Midbrain (tissue), 1 donor: ENCODE results near the gene FECH.
"Not testable (repeated sequence)": the region's sequence is repeated elsewhere in the genome, so short reads cannot be mapped to it uniquely, and the experiment has no call there.

Source experiments
- DNase-seq: peaks from one replicate; lab custom pipeline; 2025; lab: John Stamatoyannopoulos, UW

The FECH gene

DNA sequence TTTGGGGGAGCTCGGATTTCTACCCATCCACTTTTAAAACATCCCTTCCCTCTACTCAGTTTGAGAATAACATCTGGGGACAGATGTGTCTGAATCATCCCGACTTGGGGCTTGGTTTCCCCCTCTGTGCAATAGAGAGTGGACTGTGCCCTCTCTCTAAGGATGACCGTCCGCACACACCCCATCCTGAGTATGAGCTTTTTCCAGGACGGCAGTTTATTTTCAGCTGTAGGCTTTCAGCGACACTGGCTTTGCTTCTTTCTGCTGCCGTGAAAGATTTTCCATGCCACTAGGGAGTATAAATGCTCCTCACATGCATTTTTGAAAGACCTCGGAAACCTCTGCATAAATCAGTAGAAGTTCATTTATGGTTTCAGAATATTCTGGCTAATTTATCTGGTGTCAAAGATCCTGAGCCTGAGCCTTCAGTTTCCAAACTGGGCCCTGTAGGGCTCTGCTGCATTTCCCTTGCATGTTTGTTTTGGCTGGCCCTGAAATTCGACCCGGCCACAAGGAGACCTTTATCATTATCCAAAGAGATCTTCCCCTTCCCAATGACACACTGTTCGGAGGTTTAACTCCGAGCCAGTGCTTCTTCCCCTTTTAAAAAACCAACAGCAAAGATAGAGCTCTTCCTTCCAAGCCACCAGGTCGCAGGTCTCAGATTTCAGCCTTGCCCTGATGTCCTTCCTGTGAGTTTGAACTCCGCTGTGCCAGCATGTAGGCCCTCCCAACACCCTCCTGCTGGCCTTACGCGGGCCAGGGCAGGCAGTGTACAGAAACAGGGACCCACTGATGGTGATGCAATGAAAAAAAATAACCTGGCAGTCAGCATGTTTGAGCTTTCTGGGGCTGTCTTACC, 53.3 kb downstream of the FECH start:
- DNase-seq: no peak

DNA sequence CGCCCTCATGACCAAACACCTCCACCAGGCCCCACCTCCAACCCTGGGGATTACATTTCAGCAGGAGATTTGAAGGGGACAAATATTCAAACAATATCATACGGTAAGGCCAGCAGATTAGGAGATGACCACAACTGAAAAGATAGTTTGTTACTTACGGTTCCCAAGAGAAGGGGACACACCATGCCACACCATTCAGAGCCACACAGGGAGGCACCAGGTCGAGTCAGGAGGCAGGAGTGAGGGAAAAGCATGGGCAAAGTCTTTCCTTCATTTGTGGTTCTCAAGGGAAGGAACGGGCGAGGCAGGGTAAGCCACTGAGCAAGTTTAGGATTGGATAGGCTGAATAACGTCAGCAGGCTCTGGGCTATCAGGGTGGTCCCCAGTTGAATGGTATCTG, 57.4 kb downstream of the FECH start:
- DNase-seq: no peak

DNA sequence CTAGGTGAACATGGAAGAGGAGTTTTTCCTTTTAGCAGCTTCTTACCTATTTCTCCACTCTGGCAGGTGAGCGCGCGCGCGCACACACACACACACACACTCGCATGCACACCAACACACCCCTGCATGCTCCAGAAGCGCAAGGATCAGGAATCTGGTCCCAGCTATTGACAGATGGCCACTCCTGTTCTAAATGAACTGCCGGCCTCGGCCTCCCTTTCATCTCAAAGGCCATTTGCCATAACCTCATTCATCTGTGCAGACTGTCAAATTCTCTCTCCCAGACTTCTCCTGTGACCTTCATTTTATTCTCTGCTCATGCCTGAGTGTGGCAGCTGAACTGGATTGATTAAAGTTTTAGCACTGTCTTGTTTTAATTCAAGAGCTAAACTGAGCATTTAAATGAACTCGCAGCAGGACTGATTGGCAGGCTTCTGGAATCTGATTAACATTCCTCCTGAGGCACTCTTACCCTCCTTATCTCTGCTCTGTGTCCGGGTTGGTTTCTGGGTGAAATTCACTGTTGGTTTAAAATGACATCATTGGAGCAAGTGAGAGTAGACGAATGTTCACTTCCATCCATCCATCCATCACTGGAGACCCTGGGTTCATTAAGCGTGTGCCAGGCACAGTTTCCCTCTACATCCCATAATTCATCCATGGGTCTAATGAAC, 58.8 kb downstream of the FECH start:
- no peak for DNase-seq

DNA sequence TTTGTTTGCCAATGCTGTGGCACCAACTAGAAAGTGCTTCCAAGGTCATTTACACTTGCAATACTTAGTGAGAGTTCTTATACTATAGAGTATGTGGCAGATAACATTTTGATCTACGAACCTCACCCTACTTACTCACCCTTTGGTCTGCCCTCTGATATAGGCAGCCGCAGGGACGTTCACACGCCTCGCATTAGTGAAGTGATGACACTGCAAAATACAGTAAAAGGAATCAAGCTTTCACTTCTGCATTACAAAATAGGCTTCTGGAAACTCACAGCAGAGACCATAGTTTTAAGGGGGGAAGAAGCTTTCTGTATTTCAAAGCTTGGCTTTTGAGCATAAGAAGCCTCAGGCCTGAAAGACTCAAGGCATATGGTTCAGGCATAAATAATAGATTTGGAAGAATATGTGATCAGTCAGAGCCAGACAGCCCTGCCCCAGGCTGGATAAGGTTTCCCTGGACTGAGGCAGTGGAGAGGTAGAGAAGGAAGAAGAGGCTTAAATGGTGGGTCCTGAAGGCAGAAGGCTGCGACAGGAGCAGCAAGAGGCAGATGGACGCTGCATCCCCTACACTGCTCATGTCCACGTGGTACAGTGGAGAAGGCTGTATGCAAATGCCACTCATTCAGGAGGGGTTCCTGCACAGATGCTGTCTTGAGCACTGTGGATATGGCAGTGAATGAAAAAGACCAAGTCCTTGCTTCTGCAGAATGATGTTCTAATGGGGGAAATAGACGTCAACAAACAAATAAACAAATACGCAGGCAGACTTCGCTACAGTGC, 63.1 kb downstream of the FECH start:
- peak; percentile 17 for DNase-seq

DNA sequence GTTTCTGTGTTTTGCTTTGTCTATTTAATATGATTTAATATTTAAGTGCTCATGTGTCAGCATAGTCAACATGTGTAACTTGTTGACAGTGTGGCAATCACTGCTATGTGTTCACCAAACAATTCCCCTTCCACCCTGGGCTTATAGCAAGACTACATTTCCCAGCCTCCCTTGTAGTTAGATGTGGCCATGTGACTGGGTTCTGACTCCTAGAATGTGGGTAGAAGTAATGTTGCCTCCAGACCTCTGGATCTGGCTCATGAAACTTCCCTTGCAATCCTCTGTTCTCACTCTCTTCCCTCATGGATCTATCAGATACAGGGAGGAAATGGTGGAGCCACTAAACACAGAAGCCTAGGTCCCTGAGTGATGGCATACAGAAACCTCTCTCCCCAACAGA, 64.2 kb downstream of the FECH start:
- DNase-seq: not testable (repeated sequence)

DNA sequence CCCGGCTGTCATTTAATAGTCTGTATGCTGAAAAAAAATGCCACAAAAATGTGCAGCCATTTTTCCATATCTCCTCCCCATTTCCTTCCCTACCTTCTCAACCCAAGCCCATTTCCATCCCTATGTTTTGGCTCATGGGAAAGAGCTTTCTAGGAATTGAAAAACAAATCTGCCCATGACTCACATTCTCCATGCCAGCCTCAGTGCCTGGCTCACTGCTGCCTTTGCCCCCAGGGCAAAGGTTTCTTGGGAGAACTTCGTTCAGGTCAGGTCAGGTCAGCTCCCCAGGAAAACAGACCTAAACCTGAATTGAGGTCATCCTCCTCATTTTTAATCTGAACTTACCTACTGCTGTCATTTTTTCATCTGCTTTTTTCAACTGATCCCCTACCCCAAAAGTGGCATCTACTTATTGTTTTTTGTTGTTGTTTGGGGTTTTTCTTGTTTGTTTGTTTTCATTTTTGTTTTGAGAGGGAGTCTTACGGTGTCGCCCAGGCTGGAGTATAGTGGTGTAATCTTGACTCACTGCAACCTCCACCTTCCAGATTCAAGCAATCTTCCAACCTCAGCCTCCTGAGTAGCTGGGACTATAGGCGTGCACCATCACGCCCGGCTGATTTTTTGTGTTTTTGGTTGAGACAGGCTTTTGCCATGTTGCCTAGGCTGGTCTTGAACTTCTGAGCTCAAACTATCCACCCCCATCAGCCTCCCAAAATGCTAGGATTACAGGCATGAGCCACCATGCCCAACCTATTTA, 66.7 kb downstream of the FECH start:
- DNase-seq: no peak

DNA sequence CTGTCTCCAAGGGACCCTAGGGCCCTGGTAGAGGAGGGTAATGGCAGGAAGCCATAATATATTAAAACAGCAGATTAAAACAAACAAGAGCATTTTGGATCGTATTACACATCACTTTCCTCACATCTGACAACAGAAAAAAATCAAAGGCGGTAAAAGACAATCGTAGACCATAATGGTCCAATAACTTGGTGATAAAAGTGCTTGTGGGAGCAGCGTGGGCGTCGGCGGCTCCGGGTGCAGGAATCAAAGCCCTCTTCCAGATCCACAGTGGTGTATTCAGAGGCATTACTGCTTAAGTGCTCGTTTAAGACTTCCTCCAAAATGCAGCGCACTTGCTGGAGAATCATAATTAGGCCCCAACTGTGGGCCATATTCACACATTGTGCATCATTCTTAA, 68.0 kb downstream of the FECH start:
- no peak for DNase-seq

DNA sequence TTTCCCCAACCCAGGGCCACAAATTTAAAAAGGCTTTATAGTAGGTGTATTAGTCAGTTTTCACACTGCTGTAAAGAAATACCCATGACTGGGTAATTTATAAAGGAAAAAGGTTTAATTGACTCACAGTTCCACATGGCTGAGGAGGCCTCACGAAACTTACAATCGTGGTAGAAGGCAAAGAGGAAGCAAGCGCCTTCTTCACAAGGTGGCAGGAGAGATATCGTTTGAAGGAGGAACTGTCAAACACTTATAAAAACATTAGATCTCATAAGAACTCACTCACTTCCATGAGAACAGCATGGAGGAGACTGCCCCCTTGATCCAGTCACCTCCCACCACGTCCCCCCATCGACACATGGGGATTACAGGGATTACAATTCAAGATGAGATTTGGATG, 70.4 kb downstream of the FECH start:
- no peak for DNase-seq

DNA sequence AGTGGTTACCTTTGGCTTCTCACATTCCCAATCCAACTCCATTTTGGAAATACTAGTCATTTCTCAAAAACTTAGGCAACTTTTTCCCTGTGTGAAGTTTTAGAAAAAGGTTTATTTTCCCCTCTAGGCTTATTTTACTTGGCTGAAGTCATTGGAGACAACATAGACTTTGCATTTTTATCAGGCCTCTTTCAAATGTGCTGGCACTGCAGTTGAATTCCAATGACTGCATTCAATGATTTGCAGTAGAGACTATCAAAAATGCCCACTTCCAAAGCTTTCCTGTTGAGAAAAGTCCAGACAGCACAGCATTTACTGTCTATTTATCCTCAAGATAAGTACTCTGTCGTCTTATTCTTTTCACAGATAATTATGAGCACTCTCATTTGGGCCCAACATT, 81.3 kb downstream of the FECH start:
- no peak for DNase-seq

DNA sequence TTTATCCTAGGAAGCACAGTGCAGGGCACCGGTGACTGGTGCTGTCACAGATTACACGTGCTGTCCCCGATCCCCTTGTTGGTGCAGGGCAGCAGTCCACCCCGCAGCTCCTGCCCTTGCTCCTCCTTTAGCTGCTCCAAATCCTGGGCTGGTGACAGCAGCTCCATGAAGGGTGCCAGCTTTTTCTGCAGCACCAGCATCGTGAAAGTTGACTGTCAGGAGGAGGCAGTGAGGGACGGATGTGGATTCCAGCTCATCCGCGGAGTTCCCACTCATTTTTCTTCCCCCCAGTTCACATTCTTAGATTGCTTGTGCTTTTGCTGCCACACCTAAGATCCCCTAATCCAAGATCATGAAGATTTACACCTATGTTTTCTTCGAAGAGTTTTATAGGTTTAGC, 83.9 kb downstream of the FECH start:
- no peak for DNase-seq

DNA sequence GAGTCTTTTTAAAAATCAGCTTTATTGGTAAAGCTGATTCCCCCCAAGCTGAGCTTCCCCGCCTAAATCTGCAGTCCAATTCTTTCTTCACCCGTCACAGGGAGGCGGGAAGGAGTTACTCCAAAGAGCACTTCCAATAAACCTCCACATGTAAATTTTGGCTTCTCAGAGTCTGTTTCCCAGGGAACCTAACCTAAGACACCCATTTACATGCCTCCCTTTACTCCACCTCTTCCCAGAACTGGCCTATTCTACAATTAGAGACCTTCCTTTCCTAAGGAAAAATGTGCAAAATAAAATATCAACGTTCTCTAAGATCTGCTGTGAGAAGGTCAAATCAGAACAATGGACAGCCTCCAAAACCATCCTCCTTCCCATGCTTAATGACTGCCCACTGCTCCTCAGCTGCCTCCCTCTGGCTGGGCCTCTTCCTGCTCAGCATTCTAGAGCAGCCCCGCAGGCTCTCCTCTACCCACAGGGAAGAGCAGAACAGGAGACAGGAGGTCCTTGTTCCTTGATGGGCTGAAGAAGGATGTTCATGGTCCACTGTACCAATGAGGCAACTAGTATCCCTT, 87.7 kb downstream of the FECH start:
- DNase-seq: no peak
